Endothelial cell of umbilical vein (primary cell): ENCODE results near the gene ERG. TPM values are rescaled to one million over a fixed set of nuclear protein-coding genes. Genes with fewer than 3 reads are reported as not detected.
A peak's percentile ranks its signal among the peaks of the same experiment; 100 is the strongest.

Experiments used
- BruUV-seq: library from RNA; stranded (reverse); fragments of 400-500 nt; replicated peaks from 2 replicates; lab custom pipeline; 2021; lab: Mats Ljungman, UMichigan
- CTCF ChIA-PET: fragments of 300-600, 350-600 bp; sonication (Branson Sonifier 250); formaldehyde crosslinking; loops from one replicate; lab custom pipeline; 2021; ENCODE audit warnings: antibody characterized with exemption, inconsistent platforms; lab: Charles Lee
- POLR2A ChIA-PET: fragments of 300-600, 350-600 bp; sonication (Branson Sonifier 250); formaldehyde crosslinking; loops from one replicate; lab custom pipeline; 2021; ENCODE audit warnings: antibody characterized with exemption, inconsistent platforms; lab: Charles Lee
- DNase-seq: peaks from one replicate; pipeline ENCODE4 v3.0.0-alpha.2; 2011; ENCODE audit warnings: low read depth, low spot score
- FAIRE-seq: peaks from 2 replicates; lab custom pipeline; 2011; peaks lifted over from hg19 to GRCh38; lab: Jason Lieb, UNC
- H2AFZ ChIP-seq: 2 replicates; pipeline ENCODE4 v1.6.0; 2012; ENCODE audit warnings: low read depth, low read length, control low read depth, inconsistent platforms
- H3K27ac ChIP-seq: 2 replicates; pipeline ENCODE4 v1.5.1; 2011; ENCODE audit warnings: low read depth, mild to moderate bottlenecking, control low read depth, low read length, moderate library complexity; ENCODE audit not compliant: insufficient read depth
- H3K27me3 ChIP-seq, 2 experiments: 2 replicates each; pipeline versions ENCODE4 v1.6.0 to v1.6.1; 2011; ENCODE audit warnings: low read length in 2 of 2, mixed read lengths in 1 of 2; ENCODE audit not compliant: control insufficient read depth in 2 of 2, insufficient read depth in 2 of 2
- H3K36me3 ChIP-seq, 2 experiments: 2 replicates in 1 of 2; 3 replicates in 1 of 2; pipeline ENCODE4 v1.5.1; 2011; ENCODE audit warnings: low read length in 2 of 2, mild to moderate bottlenecking in 1 of 2, moderate library complexity in 1 of 2; ENCODE audit not compliant: control insufficient read depth in 2 of 2, insufficient read depth in 2 of 2; ENCODE audit errors: extremely low read depth in 1 of 2
- H3K4me1 ChIP-seq: 3 replicates; pipeline ENCODE4 v1.5.1; 2011; ENCODE audit warnings: mild to moderate bottlenecking, low read length; ENCODE audit not compliant: control insufficient read depth, insufficient read depth; ENCODE audit errors: extremely low read depth
- H3K4me2 ChIP-seq: 2 replicates; pipeline ENCODE4 v1.6.1; 2011; ENCODE audit warnings: low read length, control low read depth, mixed read lengths; ENCODE audit not compliant: insufficient read depth
- H3K4me3 ChIP-seq, 3 experiments: fragments of 200-600 bp in 1 of 3; sonication (generic), shearing (Covaris generic) in 1 of 3; replicated peaks in 1 of 3; 2 replicates each; pipeline ENCODE4 v1.5.1; 2011 to 2016; ENCODE audit warnings: control low read depth in 3 of 3, low read length in 3 of 3, mild to moderate bottlenecking in 2 of 3, inconsistent platforms in 1 of 3, low read depth in 1 of 3, moderate library complexity in 1 of 3; ENCODE audit not compliant: insufficient read depth in 1 of 3
- H3K79me2 ChIP-seq: 2 replicates; pipeline ENCODE4 v1.6.0; 2012; ENCODE audit warnings: low read length, inconsistent platforms; ENCODE audit not compliant: control insufficient read depth, insufficient read depth
- H3K9ac ChIP-seq: replicated peaks from 2 replicates; pipeline ENCODE3; 2011; ENCODE audit warnings: low read length, control low read depth; ENCODE audit not compliant: insufficient read depth; ENCODE audit errors: extremely low read depth
- H3K9me1 ChIP-seq: replicated peaks from 3 replicates; pipeline ENCODE4 v1.6.0; 2011; ENCODE audit warnings: mild to moderate bottlenecking, low read length; ENCODE audit not compliant: control insufficient read depth, insufficient read depth; ENCODE audit errors: extremely low read depth
- H3K9me3 ChIP-seq: replicated peaks from 2 replicates; pipeline ENCODE4 v1.5.1; 2012; ENCODE audit warnings: low read length, inconsistent platforms; ENCODE audit not compliant: control insufficient read depth, insufficient read depth
- H4K20me1 ChIP-seq: replicated peaks from 2 replicates; pipeline ENCODE3; 2011; ENCODE audit warnings: mild to moderate bottlenecking, low read length; ENCODE audit not compliant: control insufficient read depth, insufficient read depth; ENCODE audit errors: extremely low read depth
- EZH2 ChIP-seq: IDR thresholded peaks from 2 replicates; pipeline ENCODE4 v1.6.1; 2012; ENCODE audit warnings: borderline replicate concordance, low read depth, mild to moderate bottlenecking, moderate library complexity, low read length, inconsistent platforms; ENCODE audit not compliant: severe bottlenecking
- GATA2 ChIP-seq: IDR thresholded peaks from 2 replicates; pipeline ENCODE4 v1.7.0; 2011; ENCODE audit warnings: low read depth, mild to moderate bottlenecking, moderate library complexity, mixed read lengths, low read length; ENCODE audit not compliant: insufficient read length, insufficient read depth
- dilution Hi-C: fragments of 300-500 bp; cut with MboI; formaldehyde crosslinking; loops from one replicate; pipeline ENCODE4 v1.15.0; 2019; ENCODE audit warnings: low sequenced_read_pairs; ENCODE audit not compliant: extremely low pct_ligation_motif_present
- intact Hi-C: fragments of 100-400 bp; cut with micrococcal nuclease; formaldehyde crosslinking; loops from one replicate; pipeline ENCODE4 v1.10.0; 2022
- polyA plus RNA-seq, 4 experiments: library from polyadenylated mRNA; depleted of rRNA in 3 of 4; stranded (reverse) in 3 of 4; unstranded in 1 of 4; fragments of >200 nt; gene quantifications; 2 replicates each; pipeline versions ENCODE4 v1.2.1 to v1.2.3, GENCODE V29; 2011 to 2012; ENCODE audit warnings: missing spikeins in 1 of 4
- total RNA-seq: library from RNA; stranded (reverse); gene quantifications from 2 replicates; pipeline ENCODE4 v1.2.3, GENCODE V29; 2021
- TF ChIP-seq, protein P1 (sequence below), 2 donors: IDR thresholded peaks; 1 replicate in 1 of 2; 2 replicates in 1 of 2; pipeline ENCODE4 v1.5.1; 2011; ENCODE audit warnings: low read length in 2 of 2, mild to moderate bottlenecking in 2 of 2, moderate library complexity in 2 of 2, control low read depth in 1 of 2, inconsistent platforms in 1 of 2, low read depth in 1 of 2; ENCODE audit not compliant: insufficient read depth in 1 of 2; ENCODE audit errors: extremely low read depth in 1 of 2

Gene ERG
- total and polyA plus RNA-seq, 2 donors (not counting 3 experiments of a cell fraction or from before 2014, with no cell fraction given), result 173 to 210 TPM

DNA sequence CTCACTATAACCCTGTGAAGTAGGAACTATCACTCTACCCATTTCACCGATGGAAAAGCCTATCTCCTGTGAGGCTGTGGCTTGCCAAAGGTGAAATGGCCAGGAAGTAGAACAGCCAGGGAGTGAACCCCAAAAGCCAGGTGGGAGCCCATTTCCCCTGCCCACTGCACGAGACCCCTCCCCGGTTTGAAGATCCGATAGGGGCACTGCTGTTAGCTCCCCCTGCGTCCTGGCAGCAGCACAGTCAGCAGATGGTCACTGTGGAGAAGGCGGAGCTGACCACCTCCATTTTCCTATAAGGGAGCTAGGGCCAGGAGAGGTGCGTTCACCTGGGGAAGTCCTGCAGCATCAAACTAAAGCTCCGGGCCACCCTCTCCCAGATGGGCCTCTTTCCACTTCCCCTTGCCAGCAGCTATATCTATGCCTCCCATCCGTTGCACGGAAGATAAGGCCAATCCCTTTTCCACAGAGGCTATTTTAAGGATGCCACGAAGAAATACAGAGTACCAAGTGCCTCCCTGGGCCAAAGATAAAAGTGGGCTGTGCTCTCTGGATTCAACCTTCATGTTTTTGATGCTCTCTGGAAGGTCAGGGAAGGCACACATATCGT, 7.8 kb downstream of the ERG start:
- no peak overlapping the region for H2AFZ ChIP-seq
- POLR2A ChIA-PET, result interaction anchor here (0.7 kb wide), 1 partner anchor 9 kb away, joined by 7 read pairs; no protein-coding TSS in a partner anchor
- H3K4me2 ChIP-seq, result peak overlapping the region; percentile 95
- peak overlapping the region; percentile 100 for H3K27ac ChIP-seq
- no TSS peak for BruUV-seq
- peak; percentile 35 for DNase-seq
- no peaks in the 10 kb centered on the region for H3K9me3 ChIP-seq
- peaks cover 0 to 10% of the 10 kb centered on the region in 2 experiments for H3K36me3 ChIP-seq
- H3K4me3 ChIP-seq, result peak overlapping the region in 2 of 3 experiments; percentile 8 to 34
- H3K9me1 ChIP-seq, result no peaks in the 10 kb centered on the region
- peaks cover 92% of the 10 kb centered on the region for H3K4me1 ChIP-seq
- TF ChIP-seq, protein P1, sequence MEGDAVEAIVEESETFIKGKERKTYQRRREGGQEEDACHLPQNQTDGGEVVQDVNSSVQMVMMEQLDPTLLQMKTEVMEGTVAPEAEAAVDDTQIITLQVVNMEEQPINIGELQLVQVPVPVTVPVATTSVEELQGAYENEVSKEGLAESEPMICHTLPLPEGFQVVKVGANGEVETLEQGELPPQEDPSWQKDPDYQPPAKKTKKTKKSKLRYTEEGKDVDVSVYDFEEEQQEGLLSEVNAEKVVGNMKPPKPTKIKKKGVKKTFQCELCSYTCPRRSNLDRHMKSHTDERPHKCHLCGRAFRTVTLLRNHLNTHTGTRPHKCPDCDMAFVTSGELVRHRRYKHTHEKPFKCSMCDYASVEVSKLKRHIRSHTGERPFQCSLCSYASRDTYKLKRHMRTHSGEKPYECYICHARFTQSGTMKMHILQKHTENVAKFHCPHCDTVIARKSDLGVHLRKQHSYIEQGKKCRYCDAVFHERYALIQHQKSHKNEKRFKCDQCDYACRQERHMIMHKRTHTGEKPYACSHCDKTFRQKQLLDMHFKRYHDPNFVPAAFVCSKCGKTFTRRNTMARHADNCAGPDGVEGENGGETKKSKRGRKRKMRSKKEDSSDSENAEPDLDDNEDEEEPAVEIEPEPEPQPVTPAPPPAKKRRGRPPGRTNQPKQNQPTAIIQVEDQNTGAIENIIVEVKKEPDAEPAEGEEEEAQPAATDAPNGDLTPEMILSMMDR (IDR thresholded peaks at IDR 0.05; ENCODE audit: extremely low read depth in 1 of 2, insufficient read depth in 1 of 2, low read depth in 1 of 2, low read length in 2 of 2), result peak in 1 of 2 donors; percentile 12
- TF ChIP-seq GATA2, result no peak
- no peak for FAIRE-seq
- peaks cover 3% of the 10 kb centered on the region for H4K20me1 ChIP-seq
- H3K27me3 ChIP-seq, result no peaks in the 10 kb centered on the region
- peaks cover 99% of the 10 kb centered on the region for H3K79me2 ChIP-seq
- dilution Hi-C loops, result no loop called here
- intact Hi-C loops, result loop anchor here (2.0 kb wide), 1 partner anchor 50 kb away; no protein-coding TSS in a partner anchor
- CTCF ChIA-PET, result interaction anchor here (1.1 to 2.2 kb wide), 5 partner anchors 9 to 18 kb away, joined by 4 to 6 read pairs (median 5); no protein-coding TSS in a partner anchor
- peak overlapping the region; percentile 77 for H3K9ac ChIP-seq

DNA sequence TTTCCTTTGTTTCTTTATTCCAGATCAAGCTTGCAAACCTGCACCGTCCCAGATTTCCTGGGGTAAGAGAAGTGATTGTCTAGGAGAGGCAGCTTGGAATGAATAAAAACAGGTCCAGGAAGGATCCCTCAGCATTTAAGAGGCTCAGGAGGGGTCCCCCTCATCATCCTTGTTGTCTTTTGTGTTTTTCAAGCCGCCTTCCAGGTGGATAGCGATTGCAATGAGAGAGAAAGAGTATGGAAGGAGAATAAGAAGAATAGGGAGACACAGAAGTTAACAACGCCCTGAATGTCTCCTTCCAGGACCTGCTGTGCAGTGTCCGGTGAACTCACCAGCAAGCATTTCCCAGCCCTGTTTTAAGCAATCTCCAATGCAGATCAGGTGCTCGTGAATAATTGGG, 8.5 kb downstream of the ERG start:
- TF ChIP-seq EZH2, result no peak
- Histone ChIP-seq H3K27ac (peak overlapping the region; percentile 100), H3K9ac (peak overlapping the region; percentile 77), H3K9me3 (no peaks in the 10 kb centered on the region), H3K4me3 (peak overlapping the region in 1 of 3 experiments; percentile 34), H4K20me1 (peaks cover 3% of the 10 kb centered on the region), H3K4me2 (peak overlapping the region; percentile 95), H3K79me2 (peaks cover 99% of the 10 kb centered on the region), H3K4me1 (peaks cover 98% of the 10 kb centered on the region), H2AFZ (no peak overlapping the region), H3K9me1 (no peaks in the 10 kb centered on the region), H3K36me3 (peaks cover 0 to 10% of the 10 kb centered on the region in 2 experiments), H3K27me3 (no peaks in the 10 kb centered on the region)
- DNase-seq (peak; percentile 42), FAIRE-seq (peak; percentile 21)
- dilution Hi-C loops (no loop called here), intact Hi-C loops (loop anchor here (2.0 kb wide), 2 partner anchors 49 to 101 kb away; no protein-coding TSS in a partner anchor)
- ChIA-PET CTCF (interaction anchor here (1.1 to 2.2 kb wide), 6 partner anchors 10 to 49 kb away, joined by 4 to 6 read pairs (median 5); no protein-coding TSS in a partner anchor), POLR2A (interaction anchor here (0.7 kb wide), 2 partner anchors 9 to 182 kb away, joined by 3 to 7 read pairs; no protein-coding TSS in a partner anchor)
- BruUV-seq, result no TSS peak
